GM23338 (cell line): ENCODE data around the gene TRIOBP. TPM values are rescaled to one million over a fixed set of nuclear protein-coding genes. Genes with fewer than 3 reads are reported as not detected.

Source experiments
- ATAC-seq: fragments of 200-7000 bp; cut with Tn5 transposase; 3 replicates; pipeline ENCODE4 v1.9.1; 2020
- DNase-seq: peaks from one replicate; pipeline ENCODE4 v3.0.0-alpha.2; 2015; ENCODE audit warnings: low spot score
- H2AFZ ChIP-seq: fragments of 200-600 bp; sonication (generic); 2 replicates; pipeline ENCODE4 v1.8.0; 2016; ENCODE audit warnings: antibody characterized with exemption, mild to moderate bottlenecking, moderate library complexity
- H3F3A ChIP-seq: fragments of 200-600 bp; sonication (generic); replicated peaks from 2 replicates; pipeline ENCODE4 v1.8.0; 2017; ENCODE audit warnings: antibody characterized with exemption, mixed run types, low read depth
- H3K27ac ChIP-seq: fragments of 200-600 bp; sonication (generic); 2 replicates; pipeline ENCODE4 v1.6.1; 2016; ENCODE audit warnings: low read depth
- H3K27me3 ChIP-seq: fragments of 200-600 bp; sonication (generic); 2 replicates; pipeline ENCODE4 v1.8.0; 2016; ENCODE audit warnings: mild to moderate bottlenecking, mixed run types, moderate library complexity; ENCODE audit not compliant: insufficient read depth
- H3K36me3 ChIP-seq: fragments of 200-600 bp; sonication (generic); 2 replicates; pipeline ENCODE4 v1.8.0; 2016; ENCODE audit warnings: mild to moderate bottlenecking; ENCODE audit not compliant: insufficient read depth
- H3K4me1 ChIP-seq: fragments of 200-600 bp; sonication (generic); 2 replicates; pipeline ENCODE4 v1.8.0; 2016; ENCODE audit warnings: mild to moderate bottlenecking, moderate library complexity; ENCODE audit not compliant: insufficient read depth
- H3K4me2 ChIP-seq: fragments of 200-600 bp; sonication (generic); 2 replicates; pipeline ENCODE4 v1.7.1; 2017; ENCODE audit warnings: mixed run types
- H3K4me3 ChIP-seq: fragments of 200-600 bp; sonication (generic); 2 replicates; pipeline ENCODE4 v1.6.1; 2016; ENCODE audit warnings: mixed run types
- H3K79me2 ChIP-seq: fragments of 200-600 bp; sonication (generic); replicated peaks from 2 replicates; pipeline ENCODE4 v1.8.0; 2017; ENCODE audit warnings: mild to moderate bottlenecking; ENCODE audit not compliant: insufficient read depth
- H3K9me2 ChIP-seq: fragments of 200-600 bp; sonication (generic); 2 replicates; pipeline ENCODE4 v1.8.0; 2017; ENCODE audit not compliant: insufficient read depth
- H4K20me1 ChIP-seq: fragments of 200-600 bp; sonication (generic); replicated peaks from 2 replicates; pipeline ENCODE4 v1.8.0; 2017; ENCODE audit warnings: mild to moderate bottlenecking; ENCODE audit not compliant: insufficient read depth
- H3K27ac Mint-ChIP-seq: 2 replicates; pipeline ENCODE4 v1.8.0; 2020; ENCODE audit warnings: inconsistent platforms, mild to moderate bottlenecking, moderate library complexity, mixed read lengths
- H3K27me3 Mint-ChIP-seq: 3 replicates; pipeline ENCODE4 v1.8.0; 2022; ENCODE audit warnings: low read depth, mild to moderate bottlenecking, moderate library complexity, mixed read lengths, inconsistent platforms; ENCODE audit not compliant: insufficient read depth, poor library complexity
- H3K36me3 Mint-ChIP-seq: 3 replicates; pipeline ENCODE4 v1.8.0; 2021; ENCODE audit warnings: low read depth, mild to moderate bottlenecking, inconsistent platforms, moderate library complexity, mixed read lengths
- H3K4me1 Mint-ChIP-seq: 3 replicates; pipeline ENCODE4 v1.8.0; 2020; ENCODE audit warnings: mild to moderate bottlenecking, inconsistent platforms, mixed read lengths
- H3K4me3 Mint-ChIP-seq: 3 replicates; pipeline ENCODE4 v1.8.0; 2021; ENCODE audit warnings: moderate library complexity, mild to moderate bottlenecking, inconsistent platforms, mixed read lengths
- H3K9me3 Mint-ChIP-seq: 3 replicates; pipeline ENCODE4 v1.8.0; 2020; ENCODE audit warnings: moderate library complexity, mild to moderate bottlenecking, inconsistent platforms, mixed read lengths
- CREB1 ChIP-seq: fragments of 250-450 bp; sonication (Bioruptor Pico); IDR thresholded peaks from 2 replicates; pipeline ENCODE4 v1.5.0; 2020; ENCODE audit warnings: low read depth, mild to moderate bottlenecking, moderate library complexity
- CTCF ChIP-seq, 2 experiments: fragments of 200-600 bp in 1 of 2; sonication (generic) in 1 of 2; conservative IDR thresholded peaks; 2 replicates each; pipeline versions ENCODE4 v1.5.1 to v1.6.1; 2016 to 2017; ENCODE audit warnings: antibody characterized with exemption in 2 of 2, low read depth in 2 of 2, mild to moderate bottlenecking in 2 of 2, moderate library complexity in 1 of 2
- ETS1 ChIP-seq: IDR thresholded peaks from 2 replicates; pipeline ENCODE4 v1.6.1; 2016; ENCODE audit warnings: antibody characterized with exemption
- EZH2 ChIP-seq: fragments of 200-600 bp; sonication (generic); IDR thresholded peaks from one replicate; pipeline ENCODE4 v1.8.0; 2017; ENCODE audit warnings: antibody characterized with exemption, mild to moderate bottlenecking, low read depth; ENCODE audit not compliant: unreplicated experiment
- EZH2phosphoT487 ChIP-seq: fragments of 200-600 bp; sonication (generic); IDR thresholded peaks from one replicate; pipeline ENCODE4 v1.8.1; 2018; ENCODE audit warnings: antibody characterized with exemption; ENCODE audit not compliant: unreplicated experiment
- JUNB ChIP-seq: IDR thresholded peaks from one replicate; pipeline ENCODE4 v1.6.1; 2016; ENCODE audit warnings: antibody characterized with exemption; ENCODE audit not compliant: unreplicated experiment
- NANOG ChIP-seq: IDR thresholded peaks from 2 replicates; pipeline ENCODE4 v1.6.1; 2016; ENCODE audit warnings: antibody characterized with exemption, borderline replicate concordance
- POLR2AphosphoS5 ChIP-seq: IDR thresholded peaks from 2 replicates; pipeline ENCODE4 v1.6.1; 2016; ENCODE audit warnings: antibody characterized with exemption, low read depth
- REST ChIP-seq: IDR thresholded peaks from one replicate; pipeline ENCODE4 v1.6.1; 2018; ENCODE audit warnings: antibody characterized with exemption; ENCODE audit not compliant: unreplicated experiment
- STAT1 ChIP-seq: IDR thresholded peaks from one replicate; pipeline ENCODE4 v1.6.1; 2016; ENCODE audit warnings: antibody characterized with exemption; ENCODE audit not compliant: unreplicated experiment
- ZNF114 ChIP-seq: fragments of 250-450 bp; sonication (Bioruptor Pico); IDR thresholded peaks from 2 replicates; pipeline ENCODE4 v1.5.0; 2020; ENCODE audit warnings: mild to moderate bottlenecking, moderate library complexity
- ZNF331 ChIP-seq: fragments of 250-450 bp; sonication (Bioruptor Pico); IDR thresholded peaks from 2 replicates; pipeline ENCODE4 v1.5.0; 2020; ENCODE audit warnings: low read depth, mild to moderate bottlenecking, moderate library complexity
- ZNF462 ChIP-seq: fragments of 250-450 bp; sonication (Bioruptor Pico); IDR thresholded peaks from 2 replicates; pipeline ENCODE4 v1.5.0; 2020; ENCODE audit warnings: mild to moderate bottlenecking, moderate library complexity
- polyA plus RNA-seq: library from polyadenylated mRNA; unstranded; fragments of >200 nt; fragmentation: Nextera tagmentation; extraction: Ambion mirVana; gene quantifications from 2 replicates; pipeline ENCODE4 v1.2.1, GENCODE V29; 2016
- total RNA-seq: library from RNA; depleted of rRNA; stranded (reverse); fragments of >200 nt; shearing (Covaris generic); gene quantifications from 2 replicates; pipeline ENCODE4 v1.2.3, GENCODE V29; 2014

Gene TRIOBP
- total and polyA plus RNA-seq, 2 experiments from 2014 or later = 21.4 to 48.4 TPM

GRCh38 chr22:37647317-37647716, 49.5 kb upstream of the TRIOBP start:
- Mint-ChIP-seq H3K27me3 (peaks cover 11% of the 10 kb centered on the region), H3K4me1 (peaks cover 2% of the 10 kb centered on the region; the same call in 1 of the 3 replicates), H3K4me3 (no peak overlapping the region), H3K36me3 (peaks cover 47% of the 10 kb centered on the region), H3K27ac (no peak overlapping the region), H3K9me3 (no peaks in the 10 kb centered on the region)
- H3K79me2 ChIP-seq = no peaks in the 10 kb centered on the region
- peaks cover 8% of the 10 kb centered on the region for H3K36me3 ChIP-seq
- H3K4me2 ChIP-seq = no peak overlapping the region
- H3F3A ChIP-seq = 0 out of 2 replicates have a peak, but pooled peaks cover 4% of the 10 kb centered on the region
- H3K9me2 ChIP-seq = no peaks in the 10 kb centered on the region
- H4K20me1 ChIP-seq = peaks cover 4% of the 10 kb centered on the region; the same call in 1 of the 2 replicates
- no peak overlapping the region for H2AFZ ChIP-seq
- no peaks in the 10 kb centered on the region for H3K4me1 ChIP-seq
- no peak for TF ChIP-seq CREB1 (CRISPR knock-in tag)
- TF ChIP-seq ZNF331 (CRISPR knock-in tag) = no peak
- no peak for TF ChIP-seq ZNF114
- no peak for TF ChIP-seq REST
- no peak for TF ChIP-seq EZH2phosphoT487
- no peak for TF ChIP-seq ZNF462 (CRISPR knock-in tag)
- no peak for TF ChIP-seq NANOG
- no peak for TF ChIP-seq POLR2AphosphoS5
- TF ChIP-seq STAT1 = no peak
- no peak for TF ChIP-seq ETS1
- TF ChIP-seq JUNB = no peak
- TF ChIP-seq EZH2 = no peak
- no peak for TF ChIP-seq CTCF (conservative IDR thresholded peaks at IDR 0.05; ENCODE audit: low read depth in 2 of 2)
- DNase-seq (no peak), ATAC-seq (no peak)
- no peaks in the 10 kb centered on the region for H3K27me3 ChIP-seq
- no peak overlapping the region for H3K4me3 ChIP-seq
- H3K27ac ChIP-seq = no peak overlapping the region
